BLaER1 (cell line): Measurements from ENCODE around the gene GRAMD1B.

ENCODE experiments used
- H3K27ac ChIP-seq: shearing (Covaris generic); formaldehyde crosslinking; 2 replicates; pipeline ENCODE4 v1.8.1; 2022
- H3K27me3 ChIP-seq: shearing (Covaris generic); formaldehyde crosslinking; 2 replicates; pipeline ENCODE4 v1.8.1; 2022
- H3K36me3 ChIP-seq: shearing (Covaris generic); formaldehyde crosslinking; 2 replicates; pipeline ENCODE4 v1.8.1; 2022
- H3K4me1 ChIP-seq: shearing (Covaris generic); formaldehyde crosslinking; 2 replicates; pipeline ENCODE4 v1.8.1; 2022
- H3K4me2 ChIP-seq: shearing (Covaris generic); formaldehyde crosslinking; 2 replicates; pipeline ENCODE4 v1.8.1; 2022
- H3K4me3 ChIP-seq: shearing (Covaris generic); formaldehyde crosslinking; 2 replicates; pipeline ENCODE4 v1.8.1; 2022
- H3K9ac ChIP-seq: shearing (Covaris generic); formaldehyde crosslinking; 2 replicates; pipeline ENCODE4 v1.8.1; 2022
- H3K9me3 ChIP-seq: shearing (Covaris generic); formaldehyde crosslinking; 2 replicates; pipeline ENCODE4 v1.8.1; 2022
- H4K20me1 ChIP-seq: shearing (Covaris generic); formaldehyde crosslinking; 2 replicates; pipeline ENCODE4 v1.8.1; 2022
- Cebpa-rat ChIP-seq: shearing (Covaris generic); IDR thresholded peaks from 2 replicates; pipeline ENCODE4 v1.8.1; 2022

The GRAMD1B gene

GRCh38 chr11:123607781-123608180 lies 177.7 kb downstream of the GRAMD1B start:
- Histone ChIP-seq H3K27me3 (no peaks in the 10 kb centered on the region), H3K9me3 (no peaks in the 10 kb centered on the region), H4K20me1 (no peaks in the 10 kb centered on the region), H3K36me3 (peaks cover 98% of the 10 kb centered on the region), H3K9ac (no peak overlapping the region), H3K4me2 (no peak overlapping the region), H3K4me1 (no peaks in the 10 kb centered on the region), H3K27ac (no peak overlapping the region), H3K4me3 (no peak overlapping the region)
- TF ChIP-seq Cebpa-rat, result no peak

GRCh38 chr11:123608371-123608770 lies 178.3 kb downstream of the GRAMD1B start:
- Histone ChIP-seq H3K27ac (no peak overlapping the region), H3K4me2 (no peak overlapping the region), H3K4me1 (no peaks in the 10 kb centered on the region), H3K27me3 (no peaks in the 10 kb centered on the region), H3K4me3 (no peak overlapping the region), H3K9me3 (no peaks in the 10 kb centered on the region), H4K20me1 (no peaks in the 10 kb centered on the region), H3K36me3 (peaks cover 98% of the 10 kb centered on the region), H3K9ac (no peak overlapping the region)
- TF ChIP-seq Cebpa-rat, result no peak

DNA sequence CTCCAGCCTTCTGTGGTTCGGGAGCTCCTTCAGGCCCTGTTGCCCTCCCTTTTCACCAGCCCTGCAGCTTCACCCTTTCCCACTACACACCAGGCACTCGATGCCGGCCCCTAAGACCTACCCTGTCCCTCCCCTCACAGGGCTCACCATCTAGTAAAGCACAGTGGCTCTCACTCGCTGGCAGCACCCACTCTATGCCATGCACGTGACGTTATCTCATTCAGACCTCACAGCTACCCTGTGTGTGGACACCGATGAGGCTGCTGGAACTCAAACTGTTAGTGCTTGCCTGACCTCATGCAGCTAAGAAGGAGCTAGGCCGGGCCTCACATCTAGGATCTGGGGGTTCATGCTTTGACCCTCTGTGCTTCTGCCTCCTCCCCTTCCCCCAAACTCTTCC lies 178.9 kb downstream of the GRAMD1B start:
- TF ChIP-seq Cebpa-rat, result no peak
- Histone ChIP-seq H3K27me3 (no peaks in the 10 kb centered on the region), H3K36me3 (peaks cover 98% of the 10 kb centered on the region), H4K20me1 (no peaks in the 10 kb centered on the region), H3K4me1 (no peaks in the 10 kb centered on the region), H3K4me3 (no peak overlapping the region), H3K27ac (no peak overlapping the region), H3K4me2 (no peak overlapping the region), H3K9me3 (no peaks in the 10 kb centered on the region), H3K9ac (no peak overlapping the region)

DNA sequence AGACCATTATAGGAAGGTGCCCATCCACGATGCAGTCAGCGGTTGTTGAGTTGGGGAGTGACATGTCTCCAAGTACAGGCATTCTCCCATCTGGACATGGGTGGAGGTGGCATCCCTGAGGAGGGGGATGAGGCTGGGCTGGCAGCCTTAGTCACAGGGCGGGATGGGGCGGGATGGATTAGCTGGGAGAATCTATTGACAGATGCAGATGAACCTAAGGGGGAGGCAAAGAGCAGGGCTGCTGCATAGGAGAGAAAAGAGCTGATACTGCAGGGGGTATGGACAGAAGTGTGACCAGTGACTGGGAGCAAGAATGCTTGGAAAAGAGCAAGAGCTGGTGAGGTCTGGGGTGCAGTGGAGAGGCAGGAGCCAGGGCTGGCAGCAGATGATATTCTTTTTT lies 181.6 kb downstream of the GRAMD1B start:
- no peak for TF ChIP-seq Cebpa-rat
- H3K4me3 ChIP-seq, result no peak overlapping the region
- H3K27me3 ChIP-seq, result no peaks in the 10 kb centered on the region
- H3K9ac ChIP-seq, result no peak overlapping the region
- H3K9me3 ChIP-seq, result no peaks in the 10 kb centered on the region
- H3K4me2 ChIP-seq, result no peak overlapping the region
- H3K36me3 ChIP-seq, result peaks cover 96% of the 10 kb centered on the region
- no peak overlapping the region for H3K27ac ChIP-seq
- no peaks in the 10 kb centered on the region for H3K4me1 ChIP-seq
- H4K20me1 ChIP-seq, result no peaks in the 10 kb centered on the region

GRCh38 chr11:123616505-123617198 lies 186.6 kb downstream of the GRAMD1B start:
- Histone ChIP-seq H3K4me2 (no peak overlapping the region), H4K20me1 (no peaks in the 10 kb centered on the region), H3K27me3 (no peaks in the 10 kb centered on the region), H3K27ac (no peak overlapping the region), H3K4me3 (no peak overlapping the region), H3K9ac (no peak overlapping the region), H3K4me1 (no peaks in the 10 kb centered on the region), H3K9me3 (no peaks in the 10 kb centered on the region), H3K36me3 (peaks cover 97% of the 10 kb centered on the region)
- TF ChIP-seq Cebpa-rat, result no peak

DNA sequence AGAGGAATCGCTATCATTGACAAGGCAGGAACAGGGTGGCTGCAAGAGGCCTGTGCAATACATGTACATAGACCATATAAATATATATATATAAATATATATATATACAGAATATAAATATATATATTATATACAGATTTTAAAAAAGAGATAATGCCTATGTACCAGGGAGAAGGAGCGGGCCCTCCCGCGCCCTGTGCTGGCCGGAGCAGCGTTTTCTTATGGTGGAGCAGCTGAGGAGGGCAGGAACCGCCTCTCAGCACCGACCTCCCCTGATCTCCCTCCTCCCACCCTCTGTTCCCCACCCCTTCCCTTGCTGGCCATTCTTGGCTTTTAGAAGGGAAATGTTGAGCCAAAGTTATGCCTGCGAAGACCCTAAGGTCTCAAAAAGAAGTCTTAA lies 192.5 kb downstream of the GRAMD1B start:
- peaks cover 94% of the 10 kb centered on the region for H3K36me3 ChIP-seq
- no peak overlapping the region for H3K4me2 ChIP-seq
- no peak overlapping the region for H3K9ac ChIP-seq
- TF ChIP-seq Cebpa-rat, result no peak
- H4K20me1 ChIP-seq, result no peaks in the 10 kb centered on the region
- no peak overlapping the region for H3K4me3 ChIP-seq
- no peaks in the 10 kb centered on the region for H3K4me1 ChIP-seq
- H3K27me3 ChIP-seq, result no peaks in the 10 kb centered on the region
- H3K9me3 ChIP-seq, result no peaks in the 10 kb centered on the region
- H3K27ac ChIP-seq, result no peak overlapping the region

- Histone ChIP-seq H3K9me3 (no peaks in the 10 kb centered on the region), H3K4me1 (no peaks in the 10 kb centered on the region), H3K4me3 (no peak overlapping the region), H3K27ac (no peak overlapping the region), H3K27me3 (no peaks in the 10 kb centered on the region), H3K4me2 (no peak overlapping the region), H3K36me3 (peaks cover 71% of the 10 kb centered on the region), H3K9ac (no peak overlapping the region), H4K20me1 (no peaks in the 10 kb centered on the region)
- no peak for TF ChIP-seq Cebpa-rat
Observed at GRCh38 chr11:123624974-123625373, 194.9 kb downstream of the GRAMD1B start.

GRCh38 chr11:123628936-123629683 lies 199.0 kb downstream of the GRAMD1B start:
- Histone ChIP-seq H3K36me3 (peaks cover 32% of the 10 kb centered on the region), H3K9ac (no peak overlapping the region), H4K20me1 (no peaks in the 10 kb centered on the region), H3K9me3 (no peaks in the 10 kb centered on the region), H3K27me3 (no peaks in the 10 kb centered on the region), H3K4me2 (no peak overlapping the region), H3K4me3 (no peak overlapping the region), H3K4me1 (no peaks in the 10 kb centered on the region), H3K27ac (no peak overlapping the region)
- TF ChIP-seq Cebpa-rat, result no peak

DNA sequence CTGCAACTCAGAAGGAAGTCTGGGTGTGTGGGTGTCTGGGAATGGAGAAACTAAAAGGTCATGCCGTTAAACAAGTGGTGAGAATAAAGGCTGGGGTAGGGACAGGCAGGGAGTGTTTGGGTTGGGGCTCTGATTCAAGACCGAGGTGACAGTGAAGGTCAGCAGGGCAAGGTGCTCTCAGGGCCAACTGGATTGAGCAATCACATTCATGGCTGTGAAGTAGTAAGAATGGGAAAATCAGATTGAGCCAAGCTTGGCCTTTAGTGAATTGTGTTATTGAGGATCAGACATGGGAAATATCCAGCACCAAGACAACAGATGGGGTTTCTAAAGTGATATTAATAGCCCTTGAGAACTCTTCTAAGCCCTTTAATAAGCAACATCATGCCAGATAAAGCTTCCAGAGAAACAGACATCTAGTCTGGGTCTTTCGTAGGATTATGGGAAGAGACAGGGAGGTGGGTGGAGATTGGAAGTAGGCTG lies 200.1 kb downstream of the GRAMD1B start:
- Histone ChIP-seq H3K9me3 (no peaks in the 10 kb centered on the region), H3K36me3 (peaks cover 21% of the 10 kb centered on the region), H3K27me3 (no peaks in the 10 kb centered on the region), H3K4me3 (no peak overlapping the region), H3K27ac (no peak overlapping the region), H3K4me1 (no peaks in the 10 kb centered on the region), H3K9ac (no peak overlapping the region), H4K20me1 (no peaks in the 10 kb centered on the region), H3K4me2 (no peak overlapping the region)
- no peak for TF ChIP-seq Cebpa-rat

- no peak overlapping the region for H3K4me2 ChIP-seq
- no peak for TF ChIP-seq Cebpa-rat
- H3K36me3 ChIP-seq, result no peaks in the 10 kb centered on the region
- H3K9me3 ChIP-seq, result no peaks in the 10 kb centered on the region
- peaks cover 3% of the 10 kb centered on the region; the same call in 1 of the 2 replicates for H3K4me1 ChIP-seq
- H3K27ac ChIP-seq, result no peak overlapping the region
- no peak overlapping the region for H3K4me3 ChIP-seq
- no peaks in the 10 kb centered on the region for H4K20me1 ChIP-seq
- no peak overlapping the region for H3K9ac ChIP-seq
- H3K27me3 ChIP-seq, result no peaks in the 10 kb centered on the region
Observed at GRCh38 chr11:123640029-123640428, 210.0 kb downstream of the GRAMD1B start.
